Vagina (tissue), 2 donors: ENCODE measurements around the gene LDLRAD4.

Experiments used
- POLR2A ChIP-seq, 2 donors: fragments of 450-650 bp; IDR thresholded peaks; one replicate each; pipeline ENCODE4 v1.6.1; 2017; ENCODE audit warnings: antibody characterized with exemption in 2 of 2, mild to moderate bottlenecking in 2 of 2, moderate library complexity in 2 of 2
- TF ChIP-seq, protein P1 (sequence below), 3 experiments: fragments of 450-650 bp in 2 of 3; fragments of 200-600 bp in 1 of 3; sonication (generic) in 1 of 3; IDR thresholded peaks; one replicate each; pipeline ENCODE4 v1.5.1; 2017 to 2019; ENCODE audit warnings: antibody characterized with exemption in 3 of 3, mild to moderate bottlenecking in 2 of 3, moderate library complexity in 2 of 3

DNA sequence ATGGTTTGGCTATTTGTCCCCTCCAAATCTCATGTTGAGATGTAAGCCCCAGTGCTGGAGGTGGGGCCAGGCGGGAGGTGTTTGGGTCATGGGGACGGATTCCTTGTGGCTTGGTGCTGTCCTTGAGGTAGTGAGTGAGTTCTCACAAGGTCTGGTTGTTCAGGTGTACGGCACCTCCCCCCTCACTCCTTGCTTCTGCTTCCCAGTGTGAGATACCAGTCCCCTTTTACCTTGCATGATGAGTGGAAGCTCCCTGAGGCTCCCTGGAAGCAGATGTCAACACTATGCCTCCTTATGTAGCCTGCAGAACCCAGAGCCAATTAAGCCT is 232.6 kb downstream of the LDLRAD4 start:
- TF ChIP-seq, protein P1, sequence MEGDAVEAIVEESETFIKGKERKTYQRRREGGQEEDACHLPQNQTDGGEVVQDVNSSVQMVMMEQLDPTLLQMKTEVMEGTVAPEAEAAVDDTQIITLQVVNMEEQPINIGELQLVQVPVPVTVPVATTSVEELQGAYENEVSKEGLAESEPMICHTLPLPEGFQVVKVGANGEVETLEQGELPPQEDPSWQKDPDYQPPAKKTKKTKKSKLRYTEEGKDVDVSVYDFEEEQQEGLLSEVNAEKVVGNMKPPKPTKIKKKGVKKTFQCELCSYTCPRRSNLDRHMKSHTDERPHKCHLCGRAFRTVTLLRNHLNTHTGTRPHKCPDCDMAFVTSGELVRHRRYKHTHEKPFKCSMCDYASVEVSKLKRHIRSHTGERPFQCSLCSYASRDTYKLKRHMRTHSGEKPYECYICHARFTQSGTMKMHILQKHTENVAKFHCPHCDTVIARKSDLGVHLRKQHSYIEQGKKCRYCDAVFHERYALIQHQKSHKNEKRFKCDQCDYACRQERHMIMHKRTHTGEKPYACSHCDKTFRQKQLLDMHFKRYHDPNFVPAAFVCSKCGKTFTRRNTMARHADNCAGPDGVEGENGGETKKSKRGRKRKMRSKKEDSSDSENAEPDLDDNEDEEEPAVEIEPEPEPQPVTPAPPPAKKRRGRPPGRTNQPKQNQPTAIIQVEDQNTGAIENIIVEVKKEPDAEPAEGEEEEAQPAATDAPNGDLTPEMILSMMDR (IDR thresholded peaks at IDR 0.05) = no peak
- no peak for TF ChIP-seq POLR2A (IDR thresholded peaks at IDR 0.05)
